ENCODE data around the gene MADCAM1. TPM values are rescaled to one million over a fixed set of nuclear protein-coding genes. Genes with fewer than 3 reads are reported as not detected.

MADCAM1 gene
- total RNA-seq, 2 experiments from 2014 or later, result 0.69 to 2.0 TPM

- Histone ChIP-seq H2AFZ (ENCODE audit: low read length) (no peak overlapping the region), H4K20me1 (ENCODE audit: insufficient read depth, low read length) (peaks cover 8% of the 10 kb centered on the region), H3K4me3 (ENCODE audit: low read depth, low read length, poor library complexity, severe bottlenecking) (no peak overlapping the region), H3K36me3 (ENCODE audit: insufficient read depth, low read length) (peaks cover 16% of the 10 kb centered on the region), H3K4me1 (ENCODE audit: insufficient read depth, low read length, poor library complexity, severe bottlenecking) (peaks cover 17% of the 10 kb centered on the region), H3K9me2 (ENCODE audit: insufficient read depth, low read length) (no peaks in the 10 kb centered on the region), H3K79me2 (ENCODE audit: insufficient read depth, low read depth, low read length) (peaks cover 7% of the 10 kb centered on the region; the same call in 1 of the 2 replicates), H3K27ac (ENCODE audit: low read depth, low read length, poor library complexity, severe bottlenecking) (no peak overlapping the region), H3K4me2 (ENCODE audit: low read length) (no peak overlapping the region), H3K9me3 (ENCODE audit: low read length) (no peaks in the 10 kb centered on the region)
- POLR2A ChIA-PET, result no interaction called here
- no peak for DNase-seq (ENCODE audit: low spot score)
- intact Hi-C loops (cut with micrococcal nuclease; ENCODE audit: unreplicated experiment), result no loop called here
- CTCF ChIA-PET (ENCODE audit: unreplicated experiment), result no interaction called here
- TF ChIP-seq CTCF (conservative IDR thresholded peaks at IDR 0.05; ENCODE audit: low read length), result no peak
- no peak for TF ChIP-seq EZH2phosphoT487 (IDR thresholded peaks at IDR 0.05; ENCODE audit: borderline replicate concordance, low read depth, low read length)
- no TSS peak for BruUV-seq (replicated peaks)
Measured at GRCh38 chr19:535017-535835, 38.9 kb downstream of the MADCAM1 start.

DNA sequence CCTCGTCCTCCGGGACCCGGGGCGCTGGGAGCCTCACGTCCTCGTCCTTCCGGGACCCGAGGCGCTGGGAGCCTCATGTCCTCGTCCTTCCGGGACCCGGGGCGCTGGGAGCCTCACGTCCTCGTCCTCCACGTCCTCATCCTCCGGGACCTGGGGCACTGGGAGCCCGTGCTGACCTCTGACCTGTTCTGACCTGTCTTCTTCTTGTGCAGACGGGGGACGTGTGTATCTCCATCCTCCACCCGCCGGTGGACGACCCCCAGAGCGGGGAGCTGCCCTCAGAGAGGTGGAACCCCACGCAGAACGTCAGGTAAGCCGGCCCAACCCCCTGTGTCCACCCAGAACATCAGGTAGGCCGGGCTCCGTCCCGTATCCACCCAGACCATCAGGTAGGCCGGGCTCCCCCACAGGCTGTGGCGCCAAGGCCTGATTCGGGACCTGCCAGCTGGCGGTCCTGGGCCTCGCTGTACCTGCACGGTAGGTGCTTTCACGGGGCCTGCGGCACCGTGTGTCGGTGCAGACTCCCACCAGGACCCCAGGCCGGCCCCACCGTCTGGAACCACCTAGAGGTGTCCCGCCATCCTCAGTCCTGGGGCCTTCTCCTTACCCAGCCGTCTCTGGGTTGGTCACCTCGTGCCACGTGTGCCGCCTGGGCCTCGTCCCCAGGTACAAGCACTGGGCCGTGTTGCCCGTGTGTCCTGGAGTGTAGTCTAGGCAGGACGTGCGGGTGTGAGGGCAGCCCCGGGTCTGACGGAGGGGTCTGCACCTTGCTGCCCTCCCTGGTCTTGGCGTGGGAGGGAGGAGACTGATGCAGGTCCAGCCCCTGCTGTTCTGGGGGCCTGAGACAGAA lies 40.0 kb downstream of the MADCAM1 start:
- H3K4me2 ChIP-seq (ENCODE audit: low read length), result no peak overlapping the region
- intact Hi-C loops (cut with micrococcal nuclease; ENCODE audit: unreplicated experiment), result no loop called here
- no peak for DNase-seq (ENCODE audit: low spot score)
- peaks cover 8% of the 10 kb centered on the region for H4K20me1 ChIP-seq (ENCODE audit: insufficient read depth, low read length)
- BruUV-seq (replicated peaks), result no TSS peak
- H3K4me3 ChIP-seq (ENCODE audit: low read depth, low read length, poor library complexity, severe bottlenecking), result no peak overlapping the region
- H3K36me3 ChIP-seq (ENCODE audit: insufficient read depth, low read length), result peaks cover 16% of the 10 kb centered on the region
- H3K9me2 ChIP-seq (ENCODE audit: insufficient read depth, low read length), result no peaks in the 10 kb centered on the region
- H3K79me2 ChIP-seq (ENCODE audit: insufficient read depth, low read depth, low read length), result peaks cover 7% of the 10 kb centered on the region; the same call in 1 of the 2 replicates
- H3K27ac ChIP-seq (ENCODE audit: low read depth, low read length, poor library complexity, severe bottlenecking), result no peak overlapping the region
- TF ChIP-seq EZH2phosphoT487 (IDR thresholded peaks at IDR 0.05; ENCODE audit: borderline replicate concordance, low read depth, low read length) (no peak), CTCF (conservative IDR thresholded peaks at IDR 0.05; ENCODE audit: low read length) (no peak)
- ChIA-PET CTCF (ENCODE audit: unreplicated experiment) (no interaction called here), POLR2A (no interaction called here)
- H3K9me3 ChIP-seq (ENCODE audit: low read length), result no peaks in the 10 kb centered on the region
- H3K4me1 ChIP-seq (ENCODE audit: insufficient read depth, low read length, poor library complexity, severe bottlenecking), result peaks cover 12% of the 10 kb centered on the region
- H2AFZ ChIP-seq (ENCODE audit: low read length), result no peak overlapping the region

All from OCI-LY7 (cell line).